ENCODE results near the gene TFE3.

- TF ChIP-seq CTCF (IDR thresholded peaks at IDR 0.05) (no peak), POLR2A (IDR thresholded peaks at IDR 0.05) (no peak)
Measured at GRCh38 chrX:49042581-49043219, 457 bp downstream of the TFE3 start.

Measured in uterus (tissue), 2 donors.